GM12878 (cell line): ENCODE measurements around the gene CENPC. TPM values are rescaled to one million over a fixed set of nuclear protein-coding genes. Genes with fewer than 3 reads are reported as not detected.

Experiments used
- ATAC-seq: fragments of 200-7000 bp; cut with Tn5 transposase; 3 replicates; pipeline ENCODE4 v1.9.1; 2020; ENCODE audit warnings: mild to moderate bottlenecking, moderate library complexity
- BruUV-seq: library from RNA; stranded (reverse); fragments of 400-500 nt; replicated peaks from 2 replicates; lab custom pipeline; 2021; lab: Mats Ljungman, UMichigan
- CTCF ChIA-PET: fragments of 300-600 bp; sonication (Branson Sonifier 250); formaldehyde crosslinking; extraction: SDS; loops from one replicate; lab custom pipeline; 2021; ENCODE audit warnings: inconsistent platforms; lab: Yijun Ruan, JAX
- POLR2A ChIA-PET: fragments of 350-600 bp; formaldehyde crosslinking; extraction: SDS; loops from one replicate; lab custom pipeline; 2021; ENCODE audit warnings: inconsistent platforms; lab: Charles Lee
- RAD21 ChIA-PET: fragments of 300-600 bp; sonication (Branson Sonifier 250); formaldehyde crosslinking; loops from one replicate; lab custom pipeline; 2023; ENCODE audit warnings: antibody characterized with exemption; ENCODE audit not compliant: unreplicated experiment; lab: Charles Lee
- SMC1A ChIA-PET: fragments of 300-600 bp; sonication (Branson Sonifier 250); formaldehyde crosslinking; loops from one replicate; lab custom pipeline; 2023; ENCODE audit not compliant: unreplicated experiment, uncharacterized antibody; lab: Charles Lee
- DNase-seq: peaks from one replicate; pipeline ENCODE4 v3.0.0-alpha.2; 2011; ENCODE audit warnings: low read depth, low spot score
- FAIRE-seq: peaks from 3 replicates; lab custom pipeline; 2011; peaks lifted over from hg19 to GRCh38; lab: Jason Lieb, UNC
- H2AFZ ChIP-seq: 2 replicates; pipeline ENCODE4 v1.6.0; 2011; ENCODE audit warnings: low read depth, low read length, control low read depth; ENCODE audit not compliant: control insufficient read depth
- H3K27ac ChIP-seq: 2 replicates; pipeline ENCODE4 v1.5.1; 2011; ENCODE audit warnings: control low read depth; ENCODE audit not compliant: control insufficient read depth, insufficient read depth
- H3K27me3 ChIP-seq, 2 experiments: replicated peaks in 1 of 2; 2 replicates each; pipeline versions ENCODE4 v1.6.0 to v1.6.1; 2011; ENCODE audit warnings: low read length in 1 of 2; ENCODE audit not compliant: control insufficient read depth in 2 of 2, insufficient read depth in 2 of 2
- H3K36me3 ChIP-seq, 2 experiments: 2 replicates each; pipeline ENCODE4 v1.5.1; 2011; ENCODE audit warnings: low read length in 1 of 2; ENCODE audit not compliant: control insufficient read depth in 2 of 2, insufficient read depth in 2 of 2
- H3K4me1 ChIP-seq: 2 replicates; pipeline ENCODE4 v1.6.1; 2011; ENCODE audit warnings: mild to moderate bottlenecking, low read length, moderate library complexity, mixed read lengths; ENCODE audit not compliant: control insufficient read depth, insufficient read depth
- H3K4me2 ChIP-seq: 2 replicates; pipeline ENCODE4 v1.6.0; 2011; ENCODE audit warnings: control low read depth; ENCODE audit not compliant: control insufficient read depth, insufficient read depth
- H3K4me3 ChIP-seq: fragments of 200-600 bp; sonication (generic); 2 replicates; pipeline ENCODE4 v1.5.1; 2016
- H3K79me2 ChIP-seq: 2 replicates; pipeline ENCODE4 v1.6.0; 2011; ENCODE audit warnings: low read length; ENCODE audit not compliant: control insufficient read depth, insufficient read depth
- H3K9ac ChIP-seq: 2 replicates; pipeline ENCODE4 v1.8.0; 2011; ENCODE audit warnings: low read length, control low read depth, mixed read lengths; ENCODE audit not compliant: control insufficient read depth, insufficient read depth
- H3K9me3 ChIP-seq: replicated peaks from 3 replicates; pipeline ENCODE4 v1.5.1; 2011; ENCODE audit warnings: mild to moderate bottlenecking, low read length; ENCODE audit not compliant: control insufficient read depth, insufficient read depth
- H4K20me1 ChIP-seq: 2 replicates; pipeline ENCODE4 v1.6.0; 2011; ENCODE audit not compliant: control insufficient read depth, insufficient read depth
- ASH2L ChIP-seq: fragments of 300-600, 200-600 bp; sonication (generic); IDR thresholded peaks from 2 replicates; pipeline ENCODE4 v1.6.1; 2017; ENCODE audit warnings: low read depth, mild to moderate bottlenecking, borderline replicate concordance
- BACH1 ChIP-seq: fragments of 450-650 bp; IDR thresholded peaks from 2 replicates; pipeline ENCODE4 v1.6.1; 2017; ENCODE audit warnings: mild to moderate bottlenecking, borderline replicate concordance
- CBX3 ChIP-seq: fragments of 200-600 bp; sonication (generic); IDR thresholded peaks from 2 replicates; pipeline ENCODE4 v1.6.1; 2016; ENCODE audit warnings: low read depth, borderline replicate concordance
- ETV6 ChIP-seq, 2 experiments: fragments of 450-650 bp in 1 of 2; IDR thresholded peaks in 1 of 2; conservative IDR thresholded peaks in 1 of 2; 2 replicates each; pipeline ENCODE4 v1.6.1; 2014; ENCODE audit warnings: antibody characterized with exemption in 1 of 2, borderline replicate concordance in 1 of 2, low read depth in 1 of 2, mild to moderate bottlenecking in 1 of 2, moderate library complexity in 1 of 2
- HSF1 ChIP-seq: fragments of 150-350 bp; IDR thresholded peaks from 2 replicates; pipeline ENCODE4 v1.6.1; 2014; ENCODE audit warnings: mild to moderate bottlenecking, low read depth, low read length
- IKZF2 ChIP-seq, 2 experiments: fragments of 450-650 bp; IDR thresholded peaks; 2 replicates each; pipeline ENCODE4 v1.6.1; 2017; ENCODE audit warnings: mild to moderate bottlenecking in 2 of 2, moderate library complexity in 2 of 2
- MTA3 ChIP-seq: IDR thresholded peaks from 2 replicates; pipeline ENCODE4 v1.6.1; 2012; ENCODE audit warnings: low read length, inconsistent platforms, borderline replicate concordance
- NR2C2 ChIP-seq: IDR thresholded peaks from 2 replicates; pipeline ENCODE4 v1.6.1; 2011; ENCODE audit warnings: borderline replicate concordance, low read depth; ENCODE audit not compliant: control insufficient read depth, insufficient read length
- NR2F1 ChIP-seq: fragments of 450-650 bp; conservative IDR thresholded peaks from 2 replicates; pipeline ENCODE4 v1.6.1; 2017; ENCODE audit warnings: mild to moderate bottlenecking
- POLR2AphosphoS2 ChIP-seq: IDR thresholded peaks from 2 replicates; pipeline ENCODE4 v1.6.1; 2011; ENCODE audit warnings: low read depth, mild to moderate bottlenecking, low read length, improper control_type of control experiment, moderate library complexity
- SP1 ChIP-seq: IDR thresholded peaks from one replicate; pipeline ENCODE4 v1.6.1; 2011; ENCODE audit warnings: low read depth, low read length
- SREBF1 ChIP-seq: IDR thresholded peaks from 2 replicates; pipeline ENCODE4 v1.6.1; 2012; ENCODE audit warnings: mild to moderate bottlenecking, low read length
- SRF ChIP-seq, 2 experiments: IDR thresholded peaks; 2 replicates each; pipeline ENCODE4 v1.6.1; 2011; ENCODE audit warnings: low read depth in 2 of 2, low read length in 2 of 2, mild to moderate bottlenecking in 1 of 2, moderate library complexity in 1 of 2
- USF1 ChIP-seq: IDR thresholded peaks from 2 replicates; pipeline ENCODE4 v1.6.1; 2011; ENCODE audit warnings: borderline replicate concordance, low read depth, mild to moderate bottlenecking, moderate library complexity, mixed read lengths, low read length; ENCODE audit not compliant: insufficient read depth; ENCODE audit errors: extremely low read length
- ZSCAN29 ChIP-seq: fragments of 450-650 bp; IDR thresholded peaks from 2 replicates; pipeline ENCODE4 v1.6.1; 2017; ENCODE audit warnings: mild to moderate bottlenecking, moderate library complexity
- ZZZ3 ChIP-seq: IDR thresholded peaks from 2 replicates; pipeline ENCODE4 v1.6.1; 2011; ENCODE audit warnings: low read depth; ENCODE audit not compliant: control insufficient read depth, insufficient read length
- WGBS: methylation state at CpG from one replicate; pipeline ENCODE4 v1.1.6; 2016; ENCODE audit warnings: low lambda C conversion rate; ENCODE audit not compliant: insufficient replicate concordance, insufficient coverage; ENCODE audit errors: missing lambda C conversion rate; 5-methylcytosine and 5-hydroxymethylcytosine counted together
- in situ Hi-C: fragments of 300-500 bp; cut with MboI; formaldehyde crosslinking; loops from 9 replicates; pipeline ENCODE4 v1.14.3; 2018; ENCODE audit warnings: mixed read lengths
- intact Hi-C: fragments of 100-400 bp; cut with micrococcal nuclease; formaldehyde crosslinking; loops from one replicate; pipeline ENCODE4 v1.14.2; 2022; ENCODE audit not compliant: unreplicated experiment
- polyA plus RNA-seq, 11 experiments: library from polyadenylated mRNA; depleted of rRNA in 4 of 11; unstranded in 6 of 11; stranded (reverse) in 5 of 11; fragments of >200 nt; fragmentation: Nextera tagmentation in 4 of 11; fragmentation: Illumina TruSeq in 1 of 11; extraction: Ambion mirVana in 4 of 11; extraction: Trizol in 1 of 11; gene quantifications; 1 replicate in 1 of 11; 2 replicates in 10 of 11; pipeline versions ENCODE4 v1.2.1 to v1.2.3, GENCODE V29; 2011 to 2016; ENCODE audit warnings: inconsistent platforms in 2 of 11, missing spikeins in 2 of 11, low read depth in 1 of 11
- total RNA-seq, 4 experiments: library from RNA; depleted of rRNA in 3 of 4; stranded (reverse); fragments of >200 nt in 3 of 4; fragmentation: Illumina TruSeq in 1 of 4; extraction: Trizol in 1 of 4; gene quantifications; 2 replicates each; pipeline versions ENCODE4 v1.2.1 to v1.2.3, GENCODE V29; 2013 to 2021
- TF ChIP-seq, protein P1 (sequence below): fragments of 450-650 bp; conservative IDR thresholded peaks from 2 replicates; pipeline ENCODE4 v1.6.1; 2017; ENCODE audit warnings: mild to moderate bottlenecking, moderate library complexity

CENPC gene
- total and polyA plus RNA-seq, 10 of the 15 experiments (the other 5 are each of a cell fraction or from before 2014, with no cell fraction given) = 13.1 to 34.9 (median 20.3) TPM

DNA sequence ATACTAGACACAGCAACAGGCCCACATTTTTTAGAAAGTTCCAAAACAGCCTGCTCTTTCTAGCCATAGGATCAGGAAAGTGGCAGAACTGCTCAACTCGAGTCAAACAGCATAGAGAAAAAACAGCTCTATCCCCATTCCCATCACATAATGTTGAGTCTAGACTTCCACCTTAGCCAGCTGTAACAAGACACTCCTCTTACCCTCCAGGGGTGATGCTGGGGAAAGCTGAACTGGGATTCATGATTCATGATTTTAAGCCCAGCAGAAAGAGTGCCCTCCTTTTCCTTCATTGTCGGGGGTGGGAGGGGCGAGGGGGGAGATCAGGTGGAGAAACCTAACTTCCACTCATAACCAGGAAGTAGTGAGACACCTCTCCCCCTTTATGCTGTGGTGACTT, 86.1 kb downstream of the CENPC start (continued):
- TF ChIP-seq HSF1 (no peak), NR2F1 (no peak), MTA3 (no peak), USF1 (no peak), ASH2L (no peak), CBX3 (no peak), BACH1 (no peak)

- Histone ChIP-seq H3K79me2 (no peaks in the 10 kb centered on the region), H4K20me1 (no peaks in the 10 kb centered on the region), H3K36me3 (no peaks in the 10 kb centered on the region; a peak in 1 of 4 replicates), H3K9me3 (no peaks in the 10 kb centered on the region), H3K9ac (no peak overlapping the region), H3K27ac (no peak overlapping the region), H3K4me3 (no peak overlapping the region), H3K4me1 (no peaks in the 10 kb centered on the region), H3K27me3 (no peaks in the 10 kb centered on the region), H3K4me2 (no peak overlapping the region), H2AFZ (no peak overlapping the region)
- FAIRE-seq (no peak), ATAC-seq (no peak), DNase-seq (no peak)
- CTCF ChIA-PET = no interaction called here
- intact Hi-C loops = no loop called here
- in situ Hi-C loops = no loop called here
- POLR2A ChIA-PET = interaction anchor here (0.7 kb wide), 2 partner anchors 109 to 304 kb away, joined by 3 to 4 read pairs; no protein-coding TSS in a partner anchor
- BruUV-seq = no TSS peak
- no peak for TF ChIP-seq IKZF2 (IDR thresholded peaks at IDR 0.05)
- no peak for TF ChIP-seq SRF (IDR thresholded peaks at IDR 0.05; ENCODE audit: low read depth in 2 of 2, low read length in 2 of 2)
- TF ChIP-seq POLR2AphosphoS2 = no peak
- no peak for TF ChIP-seq ZZZ3
- TF ChIP-seq SP1 = no peak
- TF ChIP-seq ETV6 (conservative IDR thresholded peaks at IDR 0.05 in 1 of 2, IDR thresholded peaks at IDR 0.05 in 1 of 2; ENCODE audit: borderline replicate concordance in 1 of 2, low read depth in 1 of 2) = no peak
- no peak for TF ChIP-seq NR2C2
- no peak for TF ChIP-seq MTA3
- TF ChIP-seq ZSCAN29 = no peak
- TF ChIP-seq SREBF1 = no peak
- TF ChIP-seq, protein P1, sequence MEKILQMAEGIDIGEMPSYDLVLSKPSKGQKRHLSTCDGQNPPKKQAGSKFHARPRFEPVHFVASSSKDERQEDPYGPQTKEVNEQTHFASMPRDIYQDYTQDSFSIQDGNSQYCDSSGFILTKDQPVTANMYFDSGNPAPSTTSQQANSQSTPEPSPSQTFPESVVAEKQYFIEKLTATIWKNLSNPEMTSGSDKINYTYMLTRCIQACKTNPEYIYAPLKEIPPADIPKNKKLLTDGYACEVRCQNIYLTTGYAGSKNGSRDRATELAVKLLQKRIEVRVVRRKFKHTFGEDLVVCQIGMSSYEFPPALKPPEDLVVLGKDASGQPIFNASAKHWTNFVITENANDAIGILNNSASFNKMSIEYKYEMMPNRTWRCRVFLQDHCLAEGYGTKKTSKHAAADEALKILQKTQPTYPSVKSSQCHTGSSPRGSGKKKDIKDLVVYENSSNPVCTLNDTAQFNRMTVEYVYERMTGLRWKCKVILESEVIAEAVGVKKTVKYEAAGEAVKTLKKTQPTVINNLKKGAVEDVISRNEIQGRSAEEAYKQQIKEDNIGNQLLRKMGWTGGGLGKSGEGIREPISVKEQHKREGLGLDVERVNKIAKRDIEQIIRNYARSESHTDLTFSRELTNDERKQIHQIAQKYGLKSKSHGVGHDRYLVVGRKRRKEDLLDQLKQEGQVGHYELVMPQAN = no peak
- SMC1A ChIA-PET = interaction anchor here (1.3 kb wide), 1 partner anchor 9 kb away, joined by 3 read pairs; no protein-coding TSS in a partner anchor
- WGBS = 98% methylated on average over 5 of the region's 5 CpGs
- RAD21 ChIA-PET = no interaction called here
These were observed 88.6 kb downstream of the CENPC start for GRCh38 chr4:67456577-67457196.
